OCI-LY7 (cell line): ENCODE results near the gene RAD17. TPM values are rescaled to one million over a fixed set of nuclear protein-coding genes. Genes with fewer than 3 reads are reported as not detected.
"Not testable (repeated sequence)": the region's sequence is repeated elsewhere in the genome, so short reads cannot be mapped to it uniquely, and the experiment has no call there.

Experiments
- BruUV-seq: library from RNA; stranded (reverse); fragments of 400-500 nt; replicated peaks from 2 replicates; lab custom pipeline; 2021; lab: Mats Ljungman, UMichigan
- CTCF ChIA-PET: fragments of 300-600 bp; sonication (Branson Sonifier 250); formaldehyde crosslinking; loops from one replicate; lab custom pipeline; 2022; ENCODE audit warnings: antibody characterized with exemption; ENCODE audit not compliant: unreplicated experiment; lab: Charles Lee
- POLR2A ChIA-PET: fragments of 300-600 bp; sonication (Branson Sonifier 250); formaldehyde crosslinking; loops from one replicate; lab custom pipeline; 2022; ENCODE audit warnings: antibody characterized with exemption; lab: Charles Lee
- DNase-seq: peaks from one replicate; pipeline ENCODE4 v3.0.0-alpha.2; 2015; ENCODE audit warnings: low spot score
- H2AFZ ChIP-seq: fragments of 200-600 bp; sonication (generic), shearing (Covaris generic); 2 replicates; pipeline ENCODE4 v1.6.1; 2014; ENCODE audit warnings: mild to moderate bottlenecking, antibody characterized with exemption, low read length, moderate library complexity
- H3K27ac ChIP-seq: fragments of 200-600 bp; sonication (generic); 2 replicates; pipeline ENCODE4 v1.5.1; 2014; ENCODE audit warnings: mixed run types, low read depth, mild to moderate bottlenecking, moderate library complexity, low read length, inconsistent platforms; ENCODE audit not compliant: poor library complexity, severe bottlenecking
- H3K36me3 ChIP-seq: fragments of 200-600 bp; sonication (generic); 2 replicates; pipeline ENCODE4 v1.6.1; 2014; ENCODE audit warnings: mild to moderate bottlenecking, antibody characterized with exemption, low read length, moderate library complexity, mixed read lengths; ENCODE audit not compliant: insufficient read depth
- H3K4me1 ChIP-seq: fragments of 200-600 bp; sonication (generic); 2 replicates; pipeline ENCODE4 v1.5.1; 2014; ENCODE audit warnings: mild to moderate bottlenecking, low read length; ENCODE audit not compliant: insufficient read depth, poor library complexity, severe bottlenecking
- H3K4me2 ChIP-seq: fragments of 200-600 bp; sonication (generic); 2 replicates; pipeline ENCODE4 v1.6.1; 2014; ENCODE audit warnings: mild to moderate bottlenecking, low read length
- H3K4me3 ChIP-seq: fragments of 200-600 bp; sonication (generic); 2 replicates; pipeline ENCODE4 v1.5.1; 2014; ENCODE audit warnings: mild to moderate bottlenecking, low read depth, low read length; ENCODE audit not compliant: poor library complexity, severe bottlenecking
- H3K79me2 ChIP-seq: fragments of 200-600 bp; sonication (generic); 2 replicates; pipeline ENCODE4 v1.6.1; 2016; ENCODE audit warnings: low read depth, mild to moderate bottlenecking, low read length, moderate library complexity, mixed read lengths; ENCODE audit not compliant: insufficient read depth
- H3K9me2 ChIP-seq: fragments of 200-600 bp; sonication (generic); 2 replicates; pipeline ENCODE4 v1.6.1; 2016; ENCODE audit warnings: mild to moderate bottlenecking, low read length, mixed read lengths; ENCODE audit not compliant: insufficient read depth
- H3K9me3 ChIP-seq: fragments of 200-600 bp; sonication (generic); 2 replicates; pipeline ENCODE4 v1.6.1; 2014; ENCODE audit warnings: mild to moderate bottlenecking, mixed run types, low read length, mixed read lengths
- H4K20me1 ChIP-seq: fragments of 200-600 bp; sonication (generic); 2 replicates; pipeline ENCODE4 v1.6.1; 2014; ENCODE audit warnings: mild to moderate bottlenecking, antibody characterized with exemption, low read length, moderate library complexity, mixed read lengths; ENCODE audit not compliant: insufficient read depth
- EZH2phosphoT487 ChIP-seq: fragments of 200-600 bp; sonication (generic); IDR thresholded peaks from 2 replicates; pipeline ENCODE4 v1.6.1; 2018; ENCODE audit warnings: low read depth, borderline replicate concordance, mild to moderate bottlenecking, mixed run types, antibody characterized with exemption, low read length, moderate library complexity, mixed read lengths
- intact Hi-C: fragments of 100-400 bp; cut with micrococcal nuclease; formaldehyde crosslinking; loops from one replicate; pipeline ENCODE4 v1.10.0; 2022; ENCODE audit not compliant: unreplicated experiment
- total RNA-seq, 2 experiments: library from RNA; depleted of rRNA in 1 of 2; stranded (reverse); fragments of >200 nt in 1 of 2; shearing (Covaris generic) in 1 of 2; gene quantifications; 2 replicates each; pipeline ENCODE4 v1.2.3, GENCODE V29; 2014 to 2022
- TF ChIP-seq, protein P1 (sequence below): fragments of 200-600 bp; sonication (generic); conservative IDR thresholded peaks from 2 replicates; pipeline ENCODE4 v1.5.1; 2014; ENCODE audit warnings: mild to moderate bottlenecking, antibody characterized with exemption, low read length, moderate library complexity, mixed read lengths

Gene RAD17
- total RNA-seq, 2 experiments from 2014 or later: 64.1 to 79.1 TPM

DNA sequence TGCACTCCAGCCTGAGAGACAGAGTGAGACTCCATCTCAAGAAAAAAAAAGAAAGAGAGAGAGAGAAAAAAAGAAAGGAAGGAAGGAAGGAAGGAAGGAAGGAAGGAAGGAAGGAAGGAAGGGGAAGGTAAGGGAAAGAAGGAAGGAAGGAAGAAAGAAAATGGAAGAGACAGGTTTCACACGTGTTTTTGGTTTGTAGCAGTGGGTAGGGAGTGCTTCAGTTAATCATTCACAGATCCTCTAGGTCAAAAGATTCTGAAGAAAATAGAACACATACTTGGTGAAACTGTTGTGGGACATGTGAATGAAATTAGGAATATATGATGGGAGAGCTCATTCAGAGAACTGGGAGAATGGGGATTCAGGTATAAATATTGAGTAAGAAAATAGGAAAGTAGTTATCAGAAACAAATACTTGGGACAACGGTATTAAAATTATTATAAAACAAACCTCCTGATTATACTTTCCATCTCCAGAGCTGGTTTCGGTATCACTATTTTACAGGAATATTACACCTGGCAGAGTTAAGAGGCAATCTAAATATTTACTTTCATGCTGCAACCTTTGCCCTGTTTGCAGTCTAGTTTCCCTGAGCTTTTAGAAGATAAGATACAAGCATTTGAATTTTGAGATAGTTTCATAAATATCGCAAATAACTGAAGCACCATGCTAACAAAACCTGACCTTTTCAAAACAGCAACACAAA, 82.5 kb downstream of the RAD17 start:
- H3K9me2 ChIP-seq: no peaks in the 10 kb centered on the region
- no peak overlapping the region for H3K4me3 ChIP-seq
- BruUV-seq: no TSS peak
- H3K4me2 ChIP-seq: no peak overlapping the region
- no peak overlapping the region for H3K27ac ChIP-seq
- no peak for DNase-seq
- H3K9me3 ChIP-seq: no peaks in the 10 kb centered on the region
- H2AFZ ChIP-seq: no peak overlapping the region
- no peaks in the 10 kb centered on the region for H3K36me3 ChIP-seq
- no peaks in the 10 kb centered on the region for H3K4me1 ChIP-seq
- H3K79me2 ChIP-seq: no peaks in the 10 kb centered on the region
- ChIA-PET POLR2A (interaction anchor here (0.6 kb wide), 1 partner anchor 18 kb away, joined by 3 read pairs; no protein-coding TSS in a partner anchor), CTCF (no interaction called here)
- TF ChIP-seq EZH2phosphoT487: no peak
- H4K20me1 ChIP-seq: no peaks in the 10 kb centered on the region
- intact Hi-C loops: no loop called here

DNA sequence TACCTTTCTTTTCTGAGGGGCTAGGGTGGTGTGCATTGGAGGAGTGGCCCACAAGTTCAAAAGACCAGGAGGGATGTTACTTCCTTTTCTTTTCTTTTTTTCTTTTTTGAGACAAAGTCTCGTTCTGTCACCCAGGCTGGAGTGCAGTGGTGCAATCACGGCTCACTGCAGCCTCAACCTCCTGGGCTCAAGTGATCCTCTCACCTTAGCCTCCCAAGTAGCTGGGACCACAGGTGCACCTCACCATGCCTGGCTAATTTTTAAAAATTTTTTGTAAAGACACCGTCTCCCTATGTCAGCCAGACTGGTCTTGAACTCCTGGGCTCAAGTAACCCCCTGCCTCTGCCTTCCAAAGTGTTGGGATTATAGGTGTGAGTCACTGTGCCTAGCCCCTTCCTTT, 83.9 kb downstream of the RAD17 start:
- H3K4me1 ChIP-seq, H3K4me3 ChIP-seq, H3K9me3 ChIP-seq, H3K4me2 ChIP-seq, CTCF ChIA-PET, H3K36me3 ChIP-seq, H3K79me2 ChIP-seq, H3K27ac ChIP-seq, BruUV-seq, H2AFZ ChIP-seq, H4K20me1 ChIP-seq, intact Hi-C loops, DNase-seq, POLR2A ChIA-PET, H3K9me2 ChIP-seq: not testable (repeated sequence)

DNA sequence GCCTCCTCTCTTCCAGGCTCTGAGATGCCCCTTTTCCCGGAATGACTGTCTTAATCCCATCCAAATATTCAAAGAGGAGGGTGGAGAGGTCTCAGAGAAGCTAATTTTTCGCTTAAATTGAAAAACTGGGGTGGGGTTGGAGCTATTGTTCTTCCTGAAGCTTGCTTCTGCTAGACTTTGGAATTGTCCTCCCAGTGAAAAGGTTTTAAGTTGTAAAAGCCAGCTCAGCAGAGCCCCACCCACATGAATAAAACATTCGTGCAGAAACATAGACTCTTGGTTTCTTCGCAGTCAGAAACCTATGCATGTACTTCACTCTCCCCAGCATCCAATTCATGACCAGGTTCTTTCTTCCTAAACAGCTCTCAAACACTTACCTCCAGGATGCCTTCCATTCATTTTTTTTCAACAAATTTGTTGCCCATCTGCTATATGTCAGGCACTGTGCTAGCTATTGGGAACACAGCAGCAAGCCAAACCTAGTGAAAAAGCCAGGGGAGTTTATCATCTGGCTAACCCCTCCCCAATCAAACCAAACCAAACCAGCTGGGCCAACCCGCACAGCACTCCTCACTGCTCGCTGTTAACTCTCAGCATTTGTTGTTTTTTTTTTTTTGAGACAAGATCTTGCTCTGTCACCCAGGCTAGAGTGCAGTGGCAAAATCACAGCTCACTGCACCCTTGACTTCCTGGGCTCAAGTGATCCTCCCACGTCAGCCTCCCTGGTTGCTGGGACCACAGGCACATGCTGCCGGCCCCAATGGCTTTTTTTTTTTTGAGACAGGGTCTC, 85.0 kb downstream of the RAD17 start:
- Histone ChIP-seq H3K4me2 (no peak overlapping the region), H3K79me2 (no peaks in the 10 kb centered on the region), H3K4me3 (no peak overlapping the region), H4K20me1 (no peaks in the 10 kb centered on the region), H3K36me3 (no peaks in the 10 kb centered on the region), H3K9me3 (no peaks in the 10 kb centered on the region), H2AFZ (no peak overlapping the region), H3K9me2 (no peaks in the 10 kb centered on the region), H3K27ac (no peak overlapping the region), H3K4me1 (no peaks in the 10 kb centered on the region)
- DNase-seq: no peak
- intact Hi-C loops: no loop called here
- ChIA-PET CTCF (no interaction called here), POLR2A (interaction anchor here (0.6 kb wide), 1 partner anchor 290 kb away, joined by 3 read pairs; no protein-coding TSS in a partner anchor)
- BruUV-seq: no TSS peak
- TF ChIP-seq, protein P1, sequence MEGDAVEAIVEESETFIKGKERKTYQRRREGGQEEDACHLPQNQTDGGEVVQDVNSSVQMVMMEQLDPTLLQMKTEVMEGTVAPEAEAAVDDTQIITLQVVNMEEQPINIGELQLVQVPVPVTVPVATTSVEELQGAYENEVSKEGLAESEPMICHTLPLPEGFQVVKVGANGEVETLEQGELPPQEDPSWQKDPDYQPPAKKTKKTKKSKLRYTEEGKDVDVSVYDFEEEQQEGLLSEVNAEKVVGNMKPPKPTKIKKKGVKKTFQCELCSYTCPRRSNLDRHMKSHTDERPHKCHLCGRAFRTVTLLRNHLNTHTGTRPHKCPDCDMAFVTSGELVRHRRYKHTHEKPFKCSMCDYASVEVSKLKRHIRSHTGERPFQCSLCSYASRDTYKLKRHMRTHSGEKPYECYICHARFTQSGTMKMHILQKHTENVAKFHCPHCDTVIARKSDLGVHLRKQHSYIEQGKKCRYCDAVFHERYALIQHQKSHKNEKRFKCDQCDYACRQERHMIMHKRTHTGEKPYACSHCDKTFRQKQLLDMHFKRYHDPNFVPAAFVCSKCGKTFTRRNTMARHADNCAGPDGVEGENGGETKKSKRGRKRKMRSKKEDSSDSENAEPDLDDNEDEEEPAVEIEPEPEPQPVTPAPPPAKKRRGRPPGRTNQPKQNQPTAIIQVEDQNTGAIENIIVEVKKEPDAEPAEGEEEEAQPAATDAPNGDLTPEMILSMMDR: no peak
- TF ChIP-seq EZH2phosphoT487: no peak

DNA sequence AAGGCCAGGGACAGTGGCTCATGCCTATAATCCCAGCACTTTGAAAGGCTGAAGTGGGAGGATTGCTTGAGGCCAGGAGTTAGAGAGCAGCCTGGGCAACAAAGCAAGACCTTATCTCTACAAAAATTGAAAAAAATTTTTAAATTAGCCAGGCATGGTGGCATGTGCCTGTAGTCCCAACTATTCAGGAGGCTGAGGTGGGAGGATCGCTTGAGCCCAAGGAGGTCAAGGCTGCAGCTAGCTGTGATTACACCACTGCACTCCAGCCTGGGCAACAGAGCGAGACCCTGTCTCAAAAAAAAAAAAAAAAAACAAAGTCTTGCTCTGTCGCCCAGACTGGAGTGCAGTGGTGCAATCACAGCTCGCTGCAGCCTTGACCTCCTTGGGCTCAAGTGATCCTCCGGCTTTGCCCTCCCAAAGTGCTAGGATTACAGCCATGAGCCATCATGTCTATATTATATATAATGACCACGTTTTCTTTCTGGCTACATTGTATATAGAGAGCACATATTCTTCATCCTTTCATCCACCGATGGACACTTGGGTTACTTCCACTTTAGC, 85.9 kb downstream of the RAD17 start:
- BruUV-seq, DNase-seq, intact Hi-C loops, H3K79me2 ChIP-seq, H2AFZ ChIP-seq, H4K20me1 ChIP-seq, H3K4me3 ChIP-seq, H3K9me2 ChIP-seq, H3K9me3 ChIP-seq, H3K4me1 ChIP-seq, POLR2A ChIA-PET, H3K36me3 ChIP-seq, CTCF ChIA-PET, H3K27ac ChIP-seq, H3K4me2 ChIP-seq: not testable (repeated sequence)
